HG02852 (cell line): ENCODE data around the gene PLXNA4.

Source experiments
- ATAC-seq: cut with Tn5 transposase; IDR thresholded peaks from one replicate; pipeline ENCODE4 v1.9.1; 2021; ENCODE audit warnings: mild to moderate bottlenecking, moderate library complexity; ENCODE audit not compliant: unreplicated experiment

The PLXNA4 gene

DNA sequence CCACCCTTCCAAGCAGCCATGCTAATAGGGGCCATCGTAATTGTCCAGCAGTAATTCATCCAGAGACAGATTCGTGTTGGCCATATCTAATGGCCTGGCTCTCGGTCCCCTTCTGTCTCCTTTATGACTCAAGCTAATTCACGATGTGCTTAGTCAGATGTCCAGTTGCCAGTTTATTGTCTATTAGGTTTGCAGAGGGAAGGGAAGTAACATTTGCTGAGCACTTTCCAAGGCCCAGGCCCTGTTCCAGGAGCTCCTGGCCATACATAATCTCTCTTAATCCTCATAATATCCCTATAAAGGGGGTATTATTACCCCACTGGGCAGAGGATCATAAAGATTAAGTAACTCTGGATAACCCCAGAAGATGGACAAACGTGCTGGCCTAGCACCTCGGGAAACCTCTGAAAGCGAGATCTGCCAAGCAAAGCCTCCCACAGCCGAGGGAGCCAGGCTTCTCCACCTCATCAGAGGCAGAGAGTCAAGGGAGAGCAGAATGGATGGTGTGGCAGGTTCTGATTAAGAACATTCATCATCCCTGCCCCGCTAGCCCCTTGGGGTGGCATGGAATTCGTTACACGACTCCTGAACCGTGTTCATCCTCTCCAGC is 153.7 kb downstream of the PLXNA4 start:
- ATAC-seq = no peak

DNA sequence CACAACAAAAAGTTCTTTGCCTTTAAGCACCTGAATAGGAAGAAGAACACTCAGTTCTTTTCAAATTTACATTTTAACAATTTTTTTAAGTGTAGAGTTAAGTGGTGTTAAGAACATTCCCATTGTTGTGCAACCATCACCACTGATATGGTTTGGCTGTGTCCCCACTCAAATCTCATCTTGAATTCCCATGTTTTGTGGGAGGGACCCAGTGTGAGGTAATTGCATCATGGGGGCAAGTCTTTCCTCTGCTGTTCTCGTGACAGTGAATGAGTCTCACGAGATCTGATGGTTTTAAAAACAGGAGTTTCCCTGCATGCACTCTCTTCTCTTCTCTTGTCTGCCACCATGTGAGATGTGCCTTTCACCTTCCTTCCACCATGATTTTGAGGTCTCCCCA is 155.7 kb downstream of the PLXNA4 start:
- no peak for ATAC-seq

GRCh38 chr7:132419542-132419941 is 156.7 kb downstream of the PLXNA4 start:
- no peak for ATAC-seq

- no peak for ATAC-seq
These were observed 157.4 kb downstream of the PLXNA4 start for GRCh38 chr7:132418840-132419239.

- ATAC-seq = no peak
These were observed 159.0 kb downstream of the PLXNA4 start for GRCh38 chr7:132417103-132417906.

GRCh38 chr7:132416395-132416794 is 159.9 kb downstream of the PLXNA4 start:
- no peak for ATAC-seq

GRCh38 chr7:132415259-132415658 is 161.0 kb downstream of the PLXNA4 start:
- no peak for ATAC-seq

DNA sequence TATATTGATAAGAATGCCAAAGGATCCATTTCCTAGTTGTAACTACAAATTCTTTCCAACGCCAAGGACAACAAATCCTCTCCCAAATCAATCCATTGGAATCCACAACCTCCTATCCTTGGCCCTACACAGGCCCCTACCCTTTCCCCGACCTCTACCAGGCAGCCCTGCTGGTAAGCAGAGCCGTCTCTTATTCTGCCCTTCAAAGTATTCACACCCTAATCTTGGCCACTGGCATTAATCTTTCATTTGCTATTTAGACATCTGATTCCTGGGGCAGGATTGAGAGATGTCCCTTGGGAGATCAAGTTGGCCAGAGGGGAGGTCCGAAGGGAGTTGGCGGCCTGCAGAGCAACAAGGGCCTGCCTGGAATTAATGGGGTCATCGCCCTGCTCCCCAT is 161.4 kb downstream of the PLXNA4 start:
- no peak for ATAC-seq

- no peak for ATAC-seq
These were observed 163.8 kb downstream of the PLXNA4 start for GRCh38 chr7:132412435-132412834.

- ATAC-seq = no peak
These were observed 165.3 kb downstream of the PLXNA4 start for GRCh38 chr7:132410861-132411541.

GRCh38 chr7:132410385-132410784 is 165.9 kb downstream of the PLXNA4 start:
- no peak for ATAC-seq

DNA sequence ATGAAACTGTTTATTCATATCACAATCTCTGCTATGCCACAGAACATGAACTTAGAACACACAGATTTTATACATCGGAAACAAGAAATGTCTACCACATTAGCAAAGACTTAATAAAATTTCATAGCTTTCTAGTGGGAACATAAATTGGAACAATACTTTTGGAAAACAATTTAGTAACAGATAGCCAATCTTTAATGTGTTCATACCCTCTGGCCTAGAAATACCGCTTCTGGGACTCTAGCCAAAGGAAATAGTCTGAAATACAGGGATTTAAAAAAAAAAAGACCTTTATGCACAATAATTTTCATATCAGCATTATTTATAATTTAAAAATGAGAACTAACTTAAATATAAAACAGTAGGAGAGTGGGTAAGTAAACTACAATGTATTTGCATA is 168.5 kb downstream of the PLXNA4 start:
- no peak for ATAC-seq

DNA sequence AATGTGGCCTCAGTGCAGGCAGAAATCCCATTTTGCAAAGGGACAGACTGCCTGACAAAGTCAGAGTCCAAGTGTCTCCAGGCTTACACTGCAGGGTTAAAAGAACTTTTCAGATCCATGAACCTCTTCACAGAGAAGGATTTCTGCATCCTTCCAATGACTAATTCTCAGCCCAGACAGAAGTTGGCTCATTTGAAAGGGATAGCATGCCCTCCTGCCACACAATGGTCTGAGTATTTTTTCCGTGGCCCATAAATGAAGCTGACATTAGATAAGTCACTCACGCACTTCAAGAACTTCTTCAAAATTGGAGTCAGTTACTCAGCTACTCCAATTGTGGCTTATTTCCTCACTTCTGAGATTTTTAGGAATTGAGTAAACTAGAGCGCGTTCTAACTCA is 170.2 kb downstream of the PLXNA4 start:
- no peak for ATAC-seq

DNA sequence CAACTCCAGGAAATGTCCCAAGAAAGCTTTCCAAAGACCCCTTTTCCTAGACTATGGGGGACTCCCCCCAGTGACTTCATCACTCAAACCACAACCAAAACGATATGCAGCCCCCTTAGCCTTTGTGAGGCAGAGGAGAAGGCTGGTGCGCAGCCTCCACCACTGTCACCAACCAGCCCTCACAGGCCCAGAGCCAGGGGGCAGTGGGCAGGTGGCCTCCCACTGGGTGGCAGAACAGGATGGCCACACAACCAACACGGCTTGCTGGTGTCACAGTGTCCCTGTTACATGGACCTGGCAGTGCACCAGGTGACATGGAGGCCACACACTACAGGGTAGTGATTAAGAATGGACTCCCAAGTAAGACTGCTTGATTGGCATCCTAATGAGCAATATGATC is 172.0 kb downstream of the PLXNA4 start:
- ATAC-seq = no peak

DNA sequence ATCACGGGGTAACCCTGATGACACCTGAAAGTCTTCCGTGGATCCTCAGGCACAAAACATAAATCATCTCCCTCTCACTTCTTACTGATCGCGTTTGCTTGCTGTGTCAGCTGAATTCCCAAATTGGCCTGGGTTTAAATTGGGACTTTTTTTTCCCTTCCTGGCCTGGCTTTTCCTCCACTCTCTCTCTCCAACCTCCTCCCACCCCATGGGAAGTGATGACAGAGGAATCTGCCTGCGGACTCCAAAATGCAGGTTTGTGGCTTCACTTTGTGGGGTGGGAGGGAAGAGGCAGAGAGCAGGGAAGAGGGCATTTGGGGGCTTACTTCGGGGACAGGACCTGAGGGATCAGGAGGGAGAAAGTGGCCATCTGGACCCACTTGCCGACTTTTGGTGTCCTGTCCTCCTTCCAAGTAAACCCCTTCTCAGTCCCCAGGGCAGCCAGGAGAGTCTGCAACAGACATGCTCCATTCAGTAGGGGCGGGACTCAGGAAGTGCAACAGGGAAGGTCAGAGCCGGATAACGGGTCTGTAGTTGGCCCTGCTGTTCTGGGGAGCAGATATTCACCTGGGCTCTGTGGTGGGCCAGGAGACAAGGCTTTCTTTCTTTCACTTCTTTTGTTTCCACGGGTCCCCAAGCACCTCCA is 172.7 kb downstream of the PLXNA4 start:
- ATAC-seq = no peak

- no peak for ATAC-seq
These were observed 173.5 kb downstream of the PLXNA4 start for GRCh38 chr7:132402751-132403245.

- ATAC-seq = no peak
These were observed 174.2 kb downstream of the PLXNA4 start for GRCh38 chr7:132402096-132402495.

DNA sequence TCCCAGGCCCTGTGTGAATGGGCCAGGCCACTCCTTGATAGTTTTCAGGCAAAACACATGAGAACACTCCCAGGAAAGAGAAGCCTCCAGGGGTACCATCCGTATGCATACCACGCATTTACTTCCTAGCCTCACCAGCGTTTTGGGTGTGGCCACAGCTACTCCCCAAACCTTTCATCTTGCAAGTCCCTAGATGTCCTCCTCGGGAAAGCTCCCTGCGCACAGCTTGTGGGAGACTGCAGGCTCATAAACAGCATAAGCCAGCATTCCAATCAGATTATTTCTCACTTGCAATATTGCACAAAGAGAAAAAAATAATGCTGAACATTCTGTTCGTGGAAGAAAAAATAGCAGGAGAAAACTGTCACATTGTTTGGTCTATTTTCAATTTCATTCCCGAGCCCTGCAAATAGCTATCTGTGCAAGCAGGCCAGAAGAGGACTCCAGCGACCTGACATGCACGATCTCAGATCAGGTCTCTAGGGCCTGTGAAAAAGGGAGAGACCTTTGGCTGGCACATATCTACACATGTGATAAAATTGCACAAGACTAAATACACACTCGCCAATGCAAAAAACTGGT is 175.6 kb downstream of the PLXNA4 start:
- ATAC-seq = no peak

- no peak for ATAC-seq
These were observed 176.9 kb downstream of the PLXNA4 start for GRCh38 chr7:132399367-132399766.

DNA sequence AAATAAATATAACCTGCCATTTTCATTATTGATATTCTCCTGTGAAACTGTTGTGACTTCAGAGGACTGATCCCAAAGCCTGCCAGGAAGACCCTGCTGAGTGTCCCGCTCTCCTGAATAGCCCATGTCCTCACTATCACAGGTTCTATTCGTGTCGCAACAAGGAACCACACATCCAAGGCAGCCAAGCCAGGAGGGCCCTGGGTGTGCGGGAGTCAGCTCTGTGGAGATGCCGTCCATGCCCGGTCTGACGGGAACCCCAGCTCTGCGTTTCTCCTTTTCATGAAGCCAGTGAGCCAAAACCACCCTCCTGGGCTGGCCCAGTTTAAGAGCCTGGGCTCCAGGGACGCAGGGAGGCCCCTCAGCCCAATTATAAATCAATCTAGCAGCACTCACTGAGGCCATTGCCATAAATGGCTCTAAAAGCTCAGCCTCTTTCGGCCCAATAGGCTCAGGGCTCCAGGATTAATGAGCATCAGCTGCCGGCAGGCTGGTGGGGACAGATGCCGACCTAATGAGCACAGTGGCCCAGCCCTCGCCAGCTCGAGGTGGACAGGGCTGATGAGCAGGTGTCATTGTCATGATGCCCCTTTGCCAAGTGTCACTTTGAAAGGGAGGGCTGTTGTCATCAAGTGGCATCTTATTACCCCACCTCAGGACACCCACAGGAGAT is 177.9 kb downstream of the PLXNA4 start:
- no peak for ATAC-seq
